Neuronal stem cell (in vitro differentiated cells): ENCODE data around the gene RIMOC1.

Experiments used
- DNase-seq: peaks from one replicate; pipeline ENCODE4 v3.0.0-alpha.2; 2013; ENCODE audit warnings: low spot score
- H2AFZ ChIP-seq: one replicate; pipeline ENCODE4 v1.6.1; 2013; ENCODE audit warnings: mild to moderate bottlenecking, low read length, inconsistent platforms
- H2AK5ac ChIP-seq: 2 replicates; pipeline ENCODE4 v1.6.1; 2013; ENCODE audit warnings: low read depth, mild to moderate bottlenecking, inconsistent platforms, low read length, moderate library complexity, mixed read lengths
- H2BK120ac ChIP-seq: 2 replicates; pipeline ENCODE4 v1.6.1; 2013; ENCODE audit warnings: low read depth, mild to moderate bottlenecking, inconsistent platforms, low read length, moderate library complexity, mixed read lengths
- H2BK12ac ChIP-seq: one replicate; pipeline ENCODE4 v1.6.1; 2013; ENCODE audit warnings: low read length, inconsistent platforms
- H2BK15ac ChIP-seq: 2 replicates; pipeline ENCODE4 v1.6.1; 2013; ENCODE audit warnings: mild to moderate bottlenecking, low read length, inconsistent platforms, mixed read lengths
- H2BK5ac ChIP-seq: one replicate; pipeline ENCODE4 v1.6.1; 2013; ENCODE audit warnings: inconsistent platforms, mild to moderate bottlenecking, low read length, moderate library complexity
- H3K14ac ChIP-seq: one replicate; pipeline ENCODE4 v1.6.1; 2013; ENCODE audit warnings: low read length, inconsistent platforms
- H3K18ac ChIP-seq: 2 replicates; pipeline ENCODE4 v1.6.1; 2013; ENCODE audit warnings: low read length, inconsistent platforms
- H3K23ac ChIP-seq: 2 replicates; pipeline ENCODE4 v1.6.1; 2013; ENCODE audit warnings: low read depth, mild to moderate bottlenecking, mixed read lengths, low read length, inconsistent platforms; ENCODE audit not compliant: poor library complexity
- H3K27ac ChIP-seq: replicated peaks from 3 replicates; pipeline ENCODE4 v1.5.1; 2013; ENCODE audit warnings: low read length, inconsistent platforms
- H3K27me3 ChIP-seq, 3 experiments: 2 replicates each; pipeline ENCODE4 v1.6.1; 2013; ENCODE audit warnings: low read length in 3 of 3, mild to moderate bottlenecking in 2 of 3, inconsistent platforms in 1 of 3, low read depth in 1 of 3, mixed read lengths in 1 of 3, moderate library complexity in 1 of 3; ENCODE audit not compliant: control insufficient read depth in 3 of 3, insufficient read depth in 3 of 3
- H3K36me3 ChIP-seq, 2 donors: replicated peaks in 1 of 2; 2 replicates each; pipeline ENCODE4 v1.6.1; 2013; ENCODE audit warnings: low read length in 2 of 2; ENCODE audit not compliant: control insufficient read depth in 2 of 2, insufficient read depth in 2 of 2
- H3K4ac ChIP-seq: 2 replicates; pipeline ENCODE4 v1.6.1; 2013; ENCODE audit warnings: inconsistent platforms, mild to moderate bottlenecking, low read length, moderate library complexity
- H3K4me1 ChIP-seq, 2 donors: 1 replicate in 1 of 2; 2 replicates in 1 of 2; pipeline ENCODE4 v1.6.1; 2013; ENCODE audit warnings: low read length in 2 of 2, low read depth in 1 of 2; ENCODE audit not compliant: control insufficient read depth in 2 of 2, insufficient read depth in 1 of 2
- H3K4me2 ChIP-seq: one replicate; pipeline ENCODE4 v1.6.1; 2013; ENCODE audit warnings: mild to moderate bottlenecking, low read length, inconsistent platforms; ENCODE audit not compliant: insufficient read depth, poor library complexity, severe bottlenecking
- H3K4me3 ChIP-seq, 2 donors: 2 replicates each; pipeline ENCODE4 v1.5.1; 2013; ENCODE audit warnings: low read length in 2 of 2, mild to moderate bottlenecking in 2 of 2, inconsistent platforms in 1 of 2, moderate library complexity in 1 of 2
- H3K79me1 ChIP-seq: one replicate; pipeline ENCODE4 v1.6.1; 2013; ENCODE audit warnings: low read depth, mild to moderate bottlenecking, inconsistent platforms, low read length, moderate library complexity
- H3K9ac ChIP-seq: one replicate; pipeline ENCODE4 v1.6.1; 2013; ENCODE audit warnings: mild to moderate bottlenecking, low read depth, low read length, inconsistent platforms; ENCODE audit not compliant: poor library complexity
- H3K9me3 ChIP-seq, 2 donors: replicated peaks in 1 of 2; 2 replicates each; pipeline versions ENCODE3 to v1.6.1; 2013; ENCODE audit warnings: low read length in 2 of 2, mild to moderate bottlenecking in 2 of 2, inconsistent platforms in 1 of 2, low read depth in 1 of 2, mixed read lengths in 1 of 2, moderate library complexity in 1 of 2; ENCODE audit not compliant: control insufficient read depth in 2 of 2, insufficient read depth in 1 of 2
- H4K8ac ChIP-seq: one replicate; pipeline ENCODE4 v1.6.1; 2013; ENCODE audit warnings: low read depth, mild to moderate bottlenecking, inconsistent platforms, low read length, moderate library complexity
- H4K91ac ChIP-seq: one replicate; pipeline ENCODE4 v1.6.1; 2013; ENCODE audit warnings: low read length, low read depth, mild to moderate bottlenecking, inconsistent platforms; ENCODE audit not compliant: poor library complexity
- WGBS, 2 donors: extraction: QIAGEN DNeasy Blood & Tissue Kit; methylation state at CpG; one replicate each; pipeline ENCODE4 v1.1.7; 2013; ENCODE audit warnings: missing lambda C conversion rate in 2 of 2, mixed read lengths in 1 of 2; ENCODE audit not compliant: insufficient read length in 2 of 2, insufficient replicate concordance in 1 of 2; ENCODE audit errors: extremely low coverage in 2 of 2; 5-methylcytosine and 5-hydroxymethylcytosine counted together

Gene RIMOC1

GRCh38 chr5:41858890-41859289 is 45.3 kb upstream of the RIMOC1 start:
- Histone ChIP-seq H3K9ac (no peak overlapping the region), H4K8ac (no peak overlapping the region), H3K14ac (no peak overlapping the region), H3K9me3 (no peaks in the 10 kb centered on the region), H2AK5ac (no peak overlapping the region), H2BK12ac (no peak overlapping the region), H3K4me3 (no peak overlapping the region), H2BK120ac (no peak overlapping the region), H3K23ac (no peak overlapping the region), H3K27ac (no peak overlapping the region), H2BK5ac (no peak overlapping the region), H4K91ac (no peak overlapping the region), H3K36me3 (peaks cover 6 to 74% of the 10 kb centered on the region in 2 donors), H3K79me1 (no peaks in the 10 kb centered on the region), H2BK15ac (no peak overlapping the region), H2AFZ (no peak overlapping the region), H3K4ac (no peak overlapping the region), H3K18ac (no peak overlapping the region), H3K4me2 (no peak overlapping the region), H3K4me1 (no peaks in the 10 kb centered on the region), H3K27me3 (no peaks in the 10 kb centered on the region)
- no CpG with 5 or more reads among the region's 2 CpGs for WGBS, 2 donors
- no peak for DNase-seq

- H3K4me2 ChIP-seq, result no peak overlapping the region
- no peak overlapping the region for H2BK15ac ChIP-seq
- H3K79me1 ChIP-seq, result no peaks in the 10 kb centered on the region
- no peak overlapping the region for H2AK5ac ChIP-seq
- H4K91ac ChIP-seq, result no peak overlapping the region
- no peak for DNase-seq
- H3K9ac ChIP-seq, result no peak overlapping the region
- no peak overlapping the region for H3K23ac ChIP-seq
- no peak overlapping the region for H3K4ac ChIP-seq
- H4K8ac ChIP-seq, result no peak overlapping the region
- H3K4me3 ChIP-seq, result no peak overlapping the region
- H2AFZ ChIP-seq, result no peak overlapping the region
- peaks cover 0 to 1% of the 10 kb centered on the region in 2 donors for H3K4me1 ChIP-seq
- no peak overlapping the region for H2BK120ac ChIP-seq
- no peaks in the 10 kb centered on the region for H3K9me3 ChIP-seq
- H2BK12ac ChIP-seq, result no peak overlapping the region
- no peak overlapping the region for H3K14ac ChIP-seq
- H3K36me3 ChIP-seq, result peaks cover 4 to 42% of the 10 kb centered on the region in 2 donors
- no peaks in the 10 kb centered on the region for H3K27me3 ChIP-seq
- H3K18ac ChIP-seq, result no peak overlapping the region
- H3K27ac ChIP-seq, result no peak overlapping the region
- H2BK5ac ChIP-seq, result no peak overlapping the region
Measured at GRCh38 chr5:41863871-41864486, 40.2 kb upstream of the RIMOC1 start.

GRCh38 chr5:41869151-41869723 is 34.9 kb upstream of the RIMOC1 start:
- peaks cover 4 to 7% of the 10 kb centered on the region in 2 donors for H3K4me1 ChIP-seq
- H3K18ac ChIP-seq, result peak overlapping the region; percentile 98
- peak overlapping the region; percentile 2 for H2BK5ac ChIP-seq
- H2BK12ac ChIP-seq, result no peak overlapping the region
- no peak overlapping the region for H2BK15ac ChIP-seq
- H3K79me1 ChIP-seq, result no peaks in the 10 kb centered on the region
- WGBS, 2 donors, result no CpG with 5 or more reads among the region's 28 CpGs
- no peak overlapping the region for H4K91ac ChIP-seq
- peak overlapping the region; percentile 77 to 93 for H3K4me3 ChIP-seq
- no peaks in the 10 kb centered on the region for H3K27me3 ChIP-seq
- H2AFZ ChIP-seq, result peak overlapping the region; percentile 98
- H3K23ac ChIP-seq, result peak overlapping the region; percentile 94
- H3K36me3 ChIP-seq, result peaks cover 0 to 7% of the 10 kb centered on the region in 2 donors
- DNase-seq, result no peak
- peak overlapping the region; percentile 43 for H2AK5ac ChIP-seq
- H4K8ac ChIP-seq, result no peak overlapping the region
- H3K14ac ChIP-seq, result no peak overlapping the region
- H3K4me2 ChIP-seq, result peak overlapping the region; percentile 86
- no peaks in the 10 kb centered on the region for H3K9me3 ChIP-seq
- H3K9ac ChIP-seq, result peak overlapping the region; percentile 97
- H2BK120ac ChIP-seq, result no peak overlapping the region
- no peak overlapping the region for H3K4ac ChIP-seq
- no peak overlapping the region for H3K27ac ChIP-seq

GRCh38 chr5:41869724-41870626 is 34.2 kb upstream of the RIMOC1 start, which contains the start of gene OXCT1:
Gene OXCT1, minus strand, starts transcription at chr5:41870425. Its CDS starts 67 bp downstream, at chr5:41870358.
- Histone ChIP-seq H2BK15ac (peak within 1 kb of the TSS; percentile 87), H3K9me3 (no peaks in the 10 kb centered on the region), H2AFZ (peak within 1 kb of the TSS; percentile 98), H3K23ac (peak within 1 kb of the TSS; percentile 94), H3K18ac (peak within 1 kb of the TSS; percentile 98), H3K79me1 (no peaks in the 10 kb centered on the region), H3K4ac (no peak within 1 kb of the TSS), H4K91ac (no peak within 1 kb of the TSS), H2BK5ac (peak within 1 kb of the TSS; percentile 2), H3K4me1 (peaks cover 4 to 7% of the 10 kb centered on the region in 2 donors), H2AK5ac (peak within 1 kb of the TSS; percentile 43), H3K9ac (peak within 1 kb of the TSS; percentile 97), H3K14ac (no peak within 1 kb of the TSS), H3K4me2 (peak within 1 kb of the TSS; percentile 86), H3K36me3 (peaks cover 0 to 7% of the 10 kb centered on the region in 2 donors), H4K8ac (peak within 1 kb of the TSS; percentile 4), H3K27ac (peak within 1 kb of the TSS; percentile 56), H2BK12ac (no peak within 1 kb of the TSS), H3K27me3 (no peaks in the 10 kb centered on the region), H2BK120ac (no peak within 1 kb of the TSS), H3K4me3 (peak within 1 kb of the TSS; percentile 77 to 93)
- WGBS, 2 donors, result no CpG with 5 or more reads among the region's 82 CpGs
- peak; percentile 76 for DNase-seq
